ENCODE results near the gene SCD. TPM values are rescaled to one million over a fixed set of nuclear protein-coding genes. Genes with fewer than 3 reads are reported as not detected.

The SCD gene
- total and polyA plus RNA-seq, 2 of the 13 experiments (the other 11 are each of a cell fraction or from before 2014, with no cell fraction given): 492 to 512 TPM

DNA sequence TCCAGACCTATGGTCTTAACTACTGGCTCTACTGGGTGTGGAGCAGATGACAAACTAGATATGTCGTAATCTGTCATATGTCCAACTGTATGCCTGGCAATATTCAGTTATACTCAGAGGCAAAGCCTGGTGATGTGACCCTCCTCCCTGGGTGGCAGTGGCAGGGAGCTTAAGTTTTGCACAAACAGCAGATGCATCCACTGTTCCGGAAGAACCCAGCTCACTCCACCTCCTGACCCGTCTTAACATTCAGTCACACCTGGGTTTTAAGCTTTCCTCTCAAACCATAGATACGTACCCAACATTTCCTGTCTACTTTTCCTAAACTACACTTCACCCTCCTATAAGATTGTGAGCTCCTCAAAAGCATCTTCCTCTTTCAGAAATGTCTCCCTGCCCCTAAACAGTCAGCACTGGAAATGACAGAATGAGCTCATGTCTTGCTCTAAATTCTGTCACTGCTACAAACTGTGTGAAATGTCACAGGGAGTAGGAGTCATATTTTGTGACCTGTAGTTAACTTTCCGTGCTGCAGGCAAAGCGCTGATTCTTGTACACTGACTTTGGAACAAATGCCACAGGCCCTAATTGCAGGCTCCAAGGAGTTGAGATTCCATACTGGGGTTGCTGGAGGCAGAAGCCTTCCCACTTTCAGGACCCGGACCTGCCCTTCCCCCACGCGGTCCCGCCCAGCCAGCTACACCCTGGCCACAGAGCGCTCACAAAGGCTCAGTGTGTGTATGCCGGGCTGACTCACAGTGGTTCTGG, 23.9 kb downstream of the SCD start (continued):
- TF ChIP-seq ARID4A (CRISPR knock-in tag; IDR thresholded peaks at IDR 0.05; ENCODE audit: borderline replicate concordance): peak; percentile 78; the same call in 1 of the 2 replicates
- TF ChIP-seq NRL (CRISPR knock-in tag; IDR thresholded peaks at IDR 0.05; ENCODE audit: borderline replicate concordance): 0 out of 2 replicates have a peak, but pooled peaks have one; percentile 42
- TF ChIP-seq MTA3 (CRISPR knock-in tag; IDR thresholded peaks at IDR 0.05): no peak
- TF ChIP-seq ZNF20 (CRISPR knock-in tag; IDR thresholded peaks at IDR 0.05): no peak
- TF ChIP-seq, protein P1, sequence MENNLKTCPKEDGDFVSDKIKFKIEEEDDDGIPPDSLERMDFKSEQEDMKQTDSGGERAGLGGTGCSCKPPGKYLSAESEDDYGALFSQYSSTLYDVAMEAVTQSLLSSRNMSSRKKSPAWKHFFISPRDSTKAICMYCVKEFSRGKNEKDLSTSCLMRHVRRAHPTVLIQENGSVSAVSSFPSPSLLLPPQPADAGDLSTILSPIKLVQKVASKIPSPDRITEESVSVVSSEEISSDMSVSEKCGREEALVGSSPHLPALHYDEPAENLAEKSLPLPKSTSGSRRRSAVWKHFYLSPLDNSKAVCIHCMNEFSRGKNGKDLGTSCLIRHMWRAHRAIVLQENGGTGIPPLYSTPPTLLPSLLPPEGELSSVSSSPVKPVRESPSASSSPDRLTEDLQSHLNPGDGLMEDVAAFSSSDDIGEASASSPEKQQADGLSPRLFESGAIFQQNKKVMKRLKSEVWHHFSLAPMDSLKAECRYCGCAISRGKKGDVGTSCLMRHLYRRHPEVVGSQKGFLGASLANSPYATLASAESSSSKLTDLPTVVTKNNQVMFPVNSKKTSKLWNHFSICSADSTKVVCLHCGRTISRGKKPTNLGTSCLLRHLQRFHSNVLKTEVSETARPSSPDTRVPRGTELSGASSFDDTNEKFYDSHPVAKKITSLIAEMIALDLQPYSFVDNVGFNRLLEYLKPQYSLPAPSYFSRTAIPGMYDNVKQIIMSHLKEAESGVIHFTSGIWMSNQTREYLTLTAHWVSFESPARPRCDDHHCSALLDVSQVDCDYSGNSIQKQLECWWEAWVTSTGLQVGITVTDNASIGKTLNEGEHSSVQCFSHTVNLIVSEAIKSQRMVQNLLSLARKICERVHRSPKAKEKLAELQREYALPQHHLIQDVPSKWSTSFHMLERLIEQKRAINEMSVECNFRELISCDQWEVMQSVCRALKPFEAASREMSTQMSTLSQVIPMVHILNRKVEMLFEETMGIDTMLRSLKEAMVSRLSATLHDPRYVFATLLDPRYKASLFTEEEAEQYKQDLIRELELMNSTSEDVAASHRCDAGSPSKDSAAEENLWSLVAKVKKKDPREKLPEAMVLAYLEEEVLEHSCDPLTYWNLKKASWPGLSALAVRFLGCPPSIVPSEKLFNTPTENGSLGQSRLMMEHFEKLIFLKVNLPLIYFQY (CRISPR knock-in tag; IDR thresholded peaks at IDR 0.05; ENCODE audit: borderline replicate concordance): peak; percentile 95
- peak; percentile 63 for TF ChIP-seq YY1 (IDR thresholded peaks at IDR 0.05; ENCODE audit: insufficient read depth, insufficient replicate concordance, low read depth, low read length)
- TF ChIP-seq UBTF (CRISPR knock-in tag; IDR thresholded peaks at IDR 0.05): peak; percentile 89
- no peak for TF ChIP-seq EEA1 (CRISPR knock-in tag; IDR thresholded peaks at IDR 0.05; ENCODE audit: borderline replicate concordance)
- peak; percentile 92 for TF ChIP-seq FOSL2 (CRISPR knock-in tag; IDR thresholded peaks at IDR 0.05)
- no peak for TF ChIP-seq THYN1 (CRISPR knock-in tag; IDR thresholded peaks at IDR 0.05; ENCODE audit: borderline replicate concordance, low read depth)
- TF ChIP-seq ATF7 (IDR thresholded peaks at IDR 0.05): 0 out of 2 replicates have a peak, but pooled peaks have one; percentile 1
- no peak for TF ChIP-seq ATF7 (CRISPR knock-in tag; IDR thresholded peaks at IDR 0.05)
- TF ChIP-seq HMG20A (CRISPR knock-in tag; IDR thresholded peaks at IDR 0.05; ENCODE audit: borderline replicate concordance): no peak
- TF ChIP-seq, protein P2, sequence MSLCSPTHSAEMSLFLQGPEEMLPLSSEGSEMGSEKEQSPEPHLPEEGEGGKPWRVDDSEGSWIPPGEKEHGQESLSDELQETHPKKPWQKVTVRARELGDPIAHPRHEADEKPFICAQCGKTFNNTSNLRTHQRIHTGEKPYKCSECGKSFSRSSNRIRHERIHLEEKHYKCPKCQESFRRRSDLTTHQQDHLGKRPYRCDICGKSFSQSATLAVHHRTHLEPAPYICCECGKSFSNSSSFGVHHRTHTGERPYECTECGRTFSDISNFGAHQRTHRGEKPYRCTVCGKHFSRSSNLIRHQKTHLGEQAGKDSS (CRISPR knock-in tag; IDR thresholded peaks at IDR 0.05; ENCODE audit: borderline replicate concordance, low read depth): peak; percentile 56; the same call in 1 of the 2 replicates
- TF ChIP-seq GATAD2A (CRISPR knock-in tag; IDR thresholded peaks at IDR 0.05): peak; percentile 81
